H1 (cell line): ENCODE data around the gene MAPRE2. TPM values are rescaled to one million over a fixed set of nuclear protein-coding genes. Genes with fewer than 3 reads are reported as not detected.

Experiments
- CTCF ChIA-PET: fragments of 300-600 bp; sonication (Branson Sonifier 250); formaldehyde crosslinking; loops from one replicate; lab custom pipeline; 2021; ENCODE audit not compliant: partially characterized antibody; lab: Charles Lee
- POLR2A ChIA-PET: fragments of 300-600 bp; sonication (Branson Sonifier 250); formaldehyde crosslinking; loops from one replicate; lab custom pipeline; 2021; ENCODE audit warnings: inconsistent platforms; ENCODE audit not compliant: partially characterized antibody; lab: Charles Lee
- DNase-seq, 2 experiments: peaks; one replicate each; pipeline versions ENCODE4 v3.0.0 to v3.0.0-alpha.2; 2010 to 2022; ENCODE audit warnings: low spot score in 2 of 2, low read depth in 1 of 2, mixed read lengths in 1 of 2
- FAIRE-seq: peaks from 2 replicates; lab custom pipeline; 2011; peaks lifted over from hg19 to GRCh38; lab: Jason Lieb, UNC
- H2AFZ ChIP-seq: 2 replicates; pipeline ENCODE4 v1.8.1; 2012; ENCODE audit warnings: low read length, inconsistent platforms
- H2AK5ac ChIP-seq: 2 replicates; pipeline ENCODE4 v1.6.1; 2013; ENCODE audit warnings: low read depth, low read length
- H2BK120ac ChIP-seq: replicated peaks from 2 replicates; pipeline ENCODE3; 2013; ENCODE audit warnings: low read depth, low read length, inconsistent platforms
- H2BK12ac ChIP-seq: 2 replicates; pipeline ENCODE4 v1.6.1; 2013; ENCODE audit warnings: low read depth, low read length
- H2BK15ac ChIP-seq: 2 replicates; pipeline ENCODE4 v1.6.1; 2013; ENCODE audit warnings: low read length
- H2BK20ac ChIP-seq: 2 replicates; pipeline ENCODE4 v1.6.1; 2013; ENCODE audit warnings: low read length
- H2BK5ac ChIP-seq: 2 replicates; pipeline ENCODE4 v1.6.1; 2013; ENCODE audit warnings: low read depth, low read length
- H3K14ac ChIP-seq: 2 replicates; pipeline ENCODE4 v1.6.1; 2013; ENCODE audit warnings: inconsistent platforms; ENCODE audit not compliant: insufficient read length
- H3K18ac ChIP-seq: 2 replicates; pipeline ENCODE4 v1.6.1; 2013; ENCODE audit warnings: low read length; ENCODE audit errors: extremely low read depth
- H3K23ac ChIP-seq: 2 replicates; pipeline ENCODE4 v1.6.1; 2013; ENCODE audit warnings: inconsistent platforms; ENCODE audit not compliant: insufficient read length
- H3K23me2 ChIP-seq: 2 replicates; pipeline ENCODE4 v1.6.1; 2013; ENCODE audit warnings: low read depth, low read length
- H3K27ac ChIP-seq: 2 replicates; pipeline ENCODE4 v1.6.1; 2011; ENCODE audit warnings: low read depth, low read length, inconsistent platforms
- H3K27me3 ChIP-seq, 4 experiments: replicated peaks in 1 of 4; 1 replicate in 1 of 4; 2 replicates in 3 of 4; pipeline versions ENCODE4 v1.6.1 to v1.8.1; 2011 to 2013; ENCODE audit warnings: low read length in 3 of 4, mild to moderate bottlenecking in 3 of 4, inconsistent platforms in 2 of 4, mixed read lengths in 2 of 4, moderate library complexity in 1 of 4; ENCODE audit not compliant: control insufficient read depth in 3 of 4, insufficient read depth in 3 of 4; ENCODE audit errors: extremely low read depth in 1 of 4
- H3K36me3 ChIP-seq, 4 experiments: 2 replicates each; pipeline versions ENCODE4 v1.6.1 to v1.8.1; 2011 to 2013; ENCODE audit warnings: mild to moderate bottlenecking in 4 of 4, low read length in 3 of 4, moderate library complexity in 2 of 4, control low read depth in 1 of 4, inconsistent platforms in 1 of 4; ENCODE audit not compliant: insufficient read depth in 4 of 4, control insufficient read depth in 2 of 4
- H3K4ac ChIP-seq: replicated peaks from 2 replicates; pipeline ENCODE3; 2013; ENCODE audit warnings: low read length, low read depth, mixed read lengths, inconsistent platforms; ENCODE audit not compliant: insufficient read length
- H3K4me1 ChIP-seq, 4 experiments: replicated peaks in 1 of 4; 1 replicate in 1 of 4; 2 replicates in 3 of 4; pipeline versions ENCODE4 v1.6.1 to v1.8.1; 2011 to 2013; ENCODE audit warnings: low read length in 3 of 4, inconsistent platforms in 2 of 4, mixed read lengths in 1 of 4; ENCODE audit not compliant: insufficient read depth in 4 of 4, control insufficient read depth in 3 of 4
- H3K4me2 ChIP-seq, 2 experiments: 2 replicates each; pipeline versions ENCODE4 v1.6.1 to v1.8.1; 2011 to 2013; ENCODE audit warnings: low read depth in 2 of 2, low read length in 2 of 2, control low read depth in 1 of 2, inconsistent platforms in 1 of 2, mild to moderate bottlenecking in 1 of 2; ENCODE audit not compliant: insufficient read depth in 1 of 2
- H3K4me3 ChIP-seq, 4 experiments: fragments of 200-600, 300-600 bp in 1 of 4; sonication (generic), shearing (Covaris generic), sonication (Bioruptor Twin) in 1 of 4; 2 replicates each; pipeline versions ENCODE4 v1.5.1 to v1.8.1; 2011 to 2016; ENCODE audit warnings: low read length in 4 of 4, low read depth in 3 of 4, control low read depth in 2 of 4, inconsistent platforms in 2 of 4, mild to moderate bottlenecking in 2 of 4, mixed read lengths in 1 of 4, moderate library complexity in 1 of 4; ENCODE audit not compliant: insufficient read depth in 2 of 4; ENCODE audit errors: extremely low read depth in 1 of 4
- H3K56ac ChIP-seq: replicated peaks from 2 replicates; pipeline ENCODE3; 2013; ENCODE audit warnings: low read depth, mild to moderate bottlenecking, mixed read lengths, low read length, inconsistent platforms; ENCODE audit not compliant: insufficient read length
- H3K79me1 ChIP-seq: 2 replicates; pipeline ENCODE4 v1.6.1; 2013; ENCODE audit warnings: low read depth, low read length, control low read depth
- H3K79me2 ChIP-seq, 2 experiments: 2 replicates each; pipeline versions ENCODE4 v1.6.1 to v1.8.1; 2012 to 2013; ENCODE audit warnings: low read length in 2 of 2, mild to moderate bottlenecking in 2 of 2, inconsistent platforms in 1 of 2; ENCODE audit not compliant: insufficient read depth in 2 of 2, control insufficient read depth in 1 of 2
- H3K9ac ChIP-seq, 4 experiments: replicated peaks in 1 of 4; 1 replicate in 1 of 4; 2 replicates in 3 of 4; pipeline versions ENCODE4 v1.6.1 to v1.8.1; 2011 to 2013; ENCODE audit warnings: low read depth in 3 of 4, low read length in 3 of 4, control low read depth in 2 of 4, mild to moderate bottlenecking in 2 of 4, moderate library complexity in 2 of 4, inconsistent platforms in 1 of 4; ENCODE audit errors: extremely low read depth in 1 of 4
- H3K9me3 ChIP-seq, 2 experiments: 2 replicates each; pipeline versions ENCODE4 v1.6.1 to v1.8.1; 2012 to 2013; ENCODE audit warnings: mild to moderate bottlenecking in 2 of 2, moderate library complexity in 2 of 2, control low read depth in 1 of 2, inconsistent platforms in 1 of 2, low read depth in 1 of 2, low read length in 1 of 2, mixed read lengths in 1 of 2; ENCODE audit not compliant: insufficient read depth in 2 of 2
- H4K20me1 ChIP-seq, 2 experiments: replicated peaks in 1 of 2; 2 replicates each; pipeline versions ENCODE3 to v1.8.1; 2011 to 2013; ENCODE audit warnings: inconsistent platforms in 2 of 2, low read length in 2 of 2, mild to moderate bottlenecking in 1 of 2; ENCODE audit not compliant: insufficient read depth in 2 of 2, control insufficient read depth in 1 of 2
- H4K5ac ChIP-seq: 2 replicates; pipeline ENCODE4 v1.6.1; 2013; ENCODE audit warnings: low read length, low read depth, mixed read lengths, inconsistent platforms; ENCODE audit not compliant: insufficient read length
- H4K8ac ChIP-seq: 2 replicates; pipeline ENCODE4 v1.8.0; 2013; ENCODE audit warnings: mild to moderate bottlenecking, moderate library complexity, low read length, inconsistent platforms; ENCODE audit not compliant: insufficient read depth; ENCODE audit errors: extremely low read depth
- H4K91ac ChIP-seq: replicated peaks from 2 replicates; pipeline ENCODE3; 2013; ENCODE audit warnings: low read length, mixed read lengths, inconsistent platforms; ENCODE audit not compliant: insufficient read length
- ASH2L ChIP-seq: fragments of 200-600, 300-600 bp; sonication (generic); IDR thresholded peaks from one replicate; pipeline ENCODE4 v1.7.1; 2017; ENCODE audit warnings: low read length
- BCL11A ChIP-seq, 2 experiments: IDR thresholded peaks; one replicate each; pipeline ENCODE4 v1.6.1; 2011; ENCODE audit warnings: low read depth in 2 of 2, low read length in 2 of 2, mild to moderate bottlenecking in 2 of 2
- CBX5 ChIP-seq: fragments of 300-800, 300-1000 bp; sonication (generic); IDR thresholded peaks from 2 replicates; pipeline ENCODE4 v1.7.1; 2016; ENCODE audit warnings: antibody characterized with exemption, low read length, low read depth
- CEBPB ChIP-seq: IDR thresholded peaks from 2 replicates; pipeline ENCODE4 v1.6.1; 2012; ENCODE audit warnings: low read depth, low read length
- SIX5 ChIP-seq: IDR thresholded peaks from 2 replicates; pipeline ENCODE4 v1.6.1; 2011; ENCODE audit warnings: mild to moderate bottlenecking, low read depth, low read length
- SRF ChIP-seq: IDR thresholded peaks from 2 replicates; pipeline ENCODE4 v1.6.1; 2011; ENCODE audit warnings: mild to moderate bottlenecking, low read depth, low read length, moderate library complexity
- TCF12 ChIP-seq: IDR thresholded peaks from 2 replicates; pipeline ENCODE4 v1.6.1; 2011; ENCODE audit warnings: low read depth, mild to moderate bottlenecking, low read length
- WGBS, 2 experiments: shearing (Covaris generic) in 1 of 2; methylation state at CpG; one replicate each; pipeline versions ENCODE4 v1.1.6 to v1.1.7; 2013 to 2015; ENCODE audit warnings: low lambda C conversion rate in 2 of 2, mixed read lengths in 2 of 2, inconsistent platforms in 1 of 2, low coverage in 1 of 2, missing lambda C conversion rate in 1 of 2; ENCODE audit not compliant: insufficient replicate concordance in 2 of 2, insufficient coverage in 1 of 2, insufficient read length in 1 of 2; ENCODE audit errors: extremely low coverage in 1 of 2, missing lambda C conversion rate in 1 of 2; 5-methylcytosine and 5-hydroxymethylcytosine counted together
- polyA plus RNA-seq, 7 experiments: library from polyadenylated mRNA; depleted of rRNA in 3 of 7; stranded (reverse) in 5 of 7; unstranded in 2 of 7; fragments of >200 nt in 5 of 7; fragments of 200-250 nt in 2 of 7; gene quantifications; 1 replicate in 5 of 7; 2 replicates in 1 of 7; 4 replicates in 1 of 7; pipeline versions ENCODE4 v1.2.1 to v1.2.3, GENCODE V29; 2011 to 2013; ENCODE audit warnings: missing spikeins in 2 of 7, mixed read lengths in 2 of 7
- total RNA-seq: library from RNA; stranded (reverse); fragmentation: NEBNext Ultra II Directional; extraction: Animal tissue kit (Norgen Biotek cat#: 25700); gene quantifications from 2 replicates; pipeline ENCODE4 v1.2.1, GENCODE V29; 2021

Gene MAPRE2
- total and polyA plus RNA-seq, 2 of the 8 experiments (the other 6 are each of a cell fraction or from before 2014, with no cell fraction given): 32.6 to 33.1 TPM

DNA sequence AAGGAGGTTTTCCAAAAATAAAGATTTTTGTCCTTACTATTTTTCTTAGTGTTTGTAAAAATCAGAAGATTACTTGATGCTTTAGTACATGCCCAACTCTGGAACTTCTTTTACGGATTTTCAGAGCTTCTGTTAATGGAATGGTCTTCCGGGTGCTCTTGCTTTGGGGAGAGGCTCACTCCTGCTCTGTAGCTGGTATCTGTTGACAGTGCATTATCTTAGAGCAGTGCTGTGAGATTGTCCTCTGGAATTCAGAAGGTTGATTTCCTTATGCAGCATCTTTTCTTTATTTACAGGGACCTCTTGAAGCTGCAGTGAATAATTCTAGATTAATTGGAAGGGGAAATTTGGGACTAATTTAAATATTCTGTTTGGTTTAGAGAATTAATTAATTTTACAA is 4.6 kb downstream of the MAPRE2 start:
- Histone ChIP-seq H3K23me2 (peaks cover 11% of the 10 kb centered on the region; the same call in 1 of the 2 replicates), H3K9me3 (no peaks in the 10 kb centered on the region), H2BK20ac (no peak overlapping the region), H3K18ac (no peak overlapping the region), H3K79me2 (peaks cover 2 to 72% of the 10 kb centered on the region in 2 experiments; a peak in 3 of 4 replicates), H3K23ac (no peak overlapping the region), H2BK120ac (no peak overlapping the region), H3K56ac (no peak overlapping the region), H3K4ac (no peak overlapping the region), H3K4me1 (peaks cover 0 to 9% (median 6%) of the 10 kb centered on the region in 4 experiments; a peak in 4 of 7 replicates), H2AK5ac (no peak overlapping the region), H2AFZ (no peak overlapping the region), H3K14ac (no peak overlapping the region), H3K27ac (no peak overlapping the region), H3K9ac (no peak overlapping the region), H2BK12ac (no peak overlapping the region), H4K5ac (no peak overlapping the region), H3K36me3 (0 out of 8 replicates have a peak, but pooled peaks cover 0 to 2% (median 0%) of the 10 kb centered on the region in 4 experiments), H4K8ac (no peak overlapping the region), H3K4me2 (no peak overlapping the region), H4K91ac (no peak overlapping the region), H2BK15ac (no peak overlapping the region), H4K20me1 (peaks cover 2 to 3% of the 10 kb centered on the region in 2 experiments), H3K4me3 (no peak overlapping the region), H2BK5ac (no peak overlapping the region), H3K27me3 (no peaks in the 10 kb centered on the region), H3K79me1 (peaks cover 2% of the 10 kb centered on the region; the same call in 1 of the 2 replicates)
- FAIRE-seq (no peak), DNase-seq (no peak)
- POLR2A ChIA-PET: interaction anchor here (0.6 to 1.1 kb wide), 2 partner anchors 16 to 77 kb away, joined by 3 to 6 read pairs; no protein-coding TSS in a partner anchor
- CTCF ChIA-PET: interaction anchor here (1.1 to 2.1 kb wide), 4 partner anchors 18 to 124 kb away, joined by 3 to 13 read pairs (median 6); no protein-coding TSS in a partner anchor
- TF ChIP-seq ASH2L (no peak), CEBPB (no peak), SIX5 (no peak), TCF12 (no peak), CBX5 (no peak), SRF (no peak), BCL11A (IDR thresholded peaks at IDR 0.05; ENCODE audit: low read depth in 2 of 2, low read length in 2 of 2) (no peak)
- WGBS, 2 experiments: 95% methylated on average over 2 of the region's 2 CpGs; no CpG with 5 or more reads in 1 of the 2 experiments
